Tibial artery (tissue), 4 donors: ENCODE results near the gene CERS2.

ENCODE experiments used
- DNase-seq, 2 donors: peaks; one replicate each; pipeline ENCODE4 v3.0.0-alpha.2; 2019
- H3K27ac ChIP-seq, 2 donors: fragments of 200-600 bp; sonication (generic) in 1 of 2; 1 replicate in 1 of 2; 2 replicates in 1 of 2; pipeline ENCODE4 v1.5.1; 2018 to 2019; ENCODE audit warnings: mild to moderate bottlenecking in 1 of 2
- H3K27me3 ChIP-seq, 2 donors: fragments of 200-600 bp; sonication (generic) in 1 of 2; one replicate each; pipeline versions ENCODE4 v1.5.1 to v1.6.0; 2016 to 2019
- H3K36me3 ChIP-seq, 3 donors: fragments of 200-600 bp; sonication (generic) in 2 of 3; one replicate each; pipeline ENCODE4 v1.5.1; 2016 to 2019; ENCODE audit warnings: mild to moderate bottlenecking in 2 of 3
- H3K4me1 ChIP-seq, 4 donors: fragments of 200-600 bp; sonication (generic) in 2 of 4; 1 replicate in 3 of 4; 2 replicates in 1 of 4; pipeline ENCODE4 v1.5.1; 2016 to 2019
- H3K4me3 ChIP-seq, 2 donors: fragments of 200-600 bp; sonication (generic) in 1 of 2; 1 replicate in 1 of 2; 2 replicates in 1 of 2; pipeline ENCODE4 v1.5.1; 2018 to 2019; ENCODE audit warnings: mild to moderate bottlenecking in 2 of 2
- H3K9me3 ChIP-seq, 3 donors: fragments of 200-600 bp; sonication (generic) in 1 of 3; one replicate each; pipeline ENCODE4 v1.5.1; 2016 to 2019
- intact Hi-C: fragments of 100-400 bp; cut with DNase I; formaldehyde crosslinking; loops from one replicate; pipeline ENCODE4 v1.15.0; 2023; ENCODE audit warnings: low total_unique reads
- TF ChIP-seq, protein P1 (sequence below), 2 experiments: fragments of 200-600 bp in 1 of 2; fragments of 450-650 bp in 1 of 2; IDR thresholded peaks; one replicate each; pipeline ENCODE4 v1.5.1; 2017 to 2019; ENCODE audit warnings: antibody characterized with exemption in 2 of 2, mild to moderate bottlenecking in 1 of 2, moderate library complexity in 1 of 2

The CERS2 gene

DNA sequence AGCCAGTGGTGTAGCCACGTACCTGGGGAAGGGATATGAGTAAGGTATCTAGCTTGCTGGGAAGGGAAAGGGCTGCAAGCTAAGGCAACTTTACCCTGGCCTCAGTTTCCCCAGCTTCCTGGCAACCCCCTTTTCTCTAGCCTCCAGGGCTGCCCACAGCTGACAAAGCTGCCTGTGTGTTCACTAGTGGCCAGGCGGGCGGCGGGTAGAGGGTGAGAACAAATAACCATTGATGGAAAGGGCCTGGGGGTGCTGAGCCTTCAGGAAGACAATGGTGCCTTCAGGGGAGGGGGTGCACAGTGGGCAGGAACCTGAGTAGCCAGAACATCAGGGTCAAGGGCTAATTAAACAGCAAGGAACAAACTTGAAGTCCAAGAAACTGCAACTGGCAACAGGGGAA is 6.1 kb downstream of the CERS2 start:
- H3K4me1 ChIP-seq, result peaks cover 0 to 41% (median 38%) of the 10 kb centered on the region in 4 donors
- intact Hi-C loops, result no loop called here
- no peaks in the 10 kb centered on the region for H3K27me3 ChIP-seq
- H3K9me3 ChIP-seq, result no peaks in the 10 kb centered on the region
- TF ChIP-seq, protein P1, sequence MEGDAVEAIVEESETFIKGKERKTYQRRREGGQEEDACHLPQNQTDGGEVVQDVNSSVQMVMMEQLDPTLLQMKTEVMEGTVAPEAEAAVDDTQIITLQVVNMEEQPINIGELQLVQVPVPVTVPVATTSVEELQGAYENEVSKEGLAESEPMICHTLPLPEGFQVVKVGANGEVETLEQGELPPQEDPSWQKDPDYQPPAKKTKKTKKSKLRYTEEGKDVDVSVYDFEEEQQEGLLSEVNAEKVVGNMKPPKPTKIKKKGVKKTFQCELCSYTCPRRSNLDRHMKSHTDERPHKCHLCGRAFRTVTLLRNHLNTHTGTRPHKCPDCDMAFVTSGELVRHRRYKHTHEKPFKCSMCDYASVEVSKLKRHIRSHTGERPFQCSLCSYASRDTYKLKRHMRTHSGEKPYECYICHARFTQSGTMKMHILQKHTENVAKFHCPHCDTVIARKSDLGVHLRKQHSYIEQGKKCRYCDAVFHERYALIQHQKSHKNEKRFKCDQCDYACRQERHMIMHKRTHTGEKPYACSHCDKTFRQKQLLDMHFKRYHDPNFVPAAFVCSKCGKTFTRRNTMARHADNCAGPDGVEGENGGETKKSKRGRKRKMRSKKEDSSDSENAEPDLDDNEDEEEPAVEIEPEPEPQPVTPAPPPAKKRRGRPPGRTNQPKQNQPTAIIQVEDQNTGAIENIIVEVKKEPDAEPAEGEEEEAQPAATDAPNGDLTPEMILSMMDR (IDR thresholded peaks at IDR 0.05), result no peak
- DNase-seq, result peak in 1 of 2 donors; percentile 57
- H3K4me3 ChIP-seq, result no peak overlapping the region
- H3K36me3 ChIP-seq, result peaks cover 51 to 55% (median 54%) of the 10 kb centered on the region in 3 donors
- no peak overlapping the region for H3K27ac ChIP-seq

DNA sequence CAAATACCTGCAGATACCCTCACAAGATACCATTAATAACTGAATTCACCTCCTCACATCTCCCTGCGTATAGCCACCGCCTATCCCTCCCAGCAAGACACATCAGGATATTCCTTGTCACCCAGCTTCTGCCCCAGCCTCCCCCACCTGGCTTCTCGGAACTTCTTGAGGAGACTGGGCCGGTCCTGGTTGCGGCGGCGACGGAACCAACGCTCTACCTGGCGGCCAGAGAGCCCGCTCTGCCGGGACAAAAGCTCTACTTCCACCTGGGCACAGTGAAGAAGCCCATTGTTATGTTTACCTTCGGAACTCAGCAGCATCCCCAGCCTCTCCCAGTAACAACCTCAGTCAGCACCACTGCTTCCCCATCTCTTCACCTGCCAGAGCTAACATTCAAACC is 6.7 kb downstream of the CERS2 start:
- H3K27ac ChIP-seq, result no peak overlapping the region
- peak in 1 of 2 donors; percentile 33 for DNase-seq
- H3K36me3 ChIP-seq, result peaks cover 54 to 61% (median 59%) of the 10 kb centered on the region in 3 donors
- no peak overlapping the region for H3K4me3 ChIP-seq
- intact Hi-C loops, result no loop called here
- H3K4me1 ChIP-seq, result peaks cover 0 to 36% (median 32%) of the 10 kb centered on the region in 4 donors
- H3K9me3 ChIP-seq, result no peaks in the 10 kb centered on the region
- TF ChIP-seq, protein P1 (IDR thresholded peaks at IDR 0.05), result no peak
- no peaks in the 10 kb centered on the region for H3K27me3 ChIP-seq

DNA sequence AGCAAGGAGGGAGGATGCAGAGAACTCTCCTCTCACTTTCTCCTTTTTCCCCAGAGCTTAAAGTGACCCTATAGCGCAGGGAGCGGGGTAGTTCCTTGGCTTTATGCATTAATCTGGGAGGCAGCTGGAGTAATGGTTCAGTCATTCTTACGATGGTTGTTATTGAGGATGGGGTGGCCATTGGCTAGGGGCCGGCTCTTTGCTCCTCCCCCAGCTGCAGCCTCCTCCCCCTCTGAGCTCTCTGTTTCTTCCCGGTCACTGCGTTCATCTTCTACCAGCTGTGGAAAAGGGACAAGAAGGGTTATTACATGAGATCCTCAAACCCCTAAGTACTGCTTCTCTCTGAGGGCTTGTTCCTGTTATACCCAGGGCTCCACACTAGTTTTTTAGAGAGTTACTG is 8.6 kb downstream of the CERS2 start:
- no peak for DNase-seq

DNA sequence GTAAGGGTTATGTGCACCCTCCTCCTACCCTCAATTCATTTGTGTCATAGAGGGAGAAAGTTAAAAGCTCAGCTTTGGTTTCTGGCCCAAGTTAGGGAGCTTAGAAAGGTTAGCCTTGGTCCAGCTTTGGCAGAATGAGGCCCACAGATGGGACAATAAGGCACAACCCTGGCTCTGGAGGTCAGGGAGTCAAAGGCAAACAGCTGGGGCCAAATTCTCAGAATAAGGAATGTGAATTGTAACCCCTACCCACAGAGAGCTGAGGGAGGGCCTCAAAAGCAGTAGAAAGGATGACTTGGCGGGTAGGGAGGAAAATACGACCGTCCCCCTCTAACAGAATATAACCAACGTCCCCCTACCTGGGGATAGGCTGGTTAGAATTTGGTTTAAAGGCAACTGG is 9.0 kb downstream of the CERS2 start:
- peaks cover 77 to 84% (median 83%) of the 10 kb centered on the region in 3 donors for H3K36me3 ChIP-seq
- DNase-seq, result no peak
- no peak overlapping the region for H3K4me3 ChIP-seq
- H3K27ac ChIP-seq, result no peak overlapping the region
- TF ChIP-seq, protein P1 (IDR thresholded peaks at IDR 0.05), result no peak
- intact Hi-C loops, result loop anchor here (2.0 kb wide), 1 partner anchor 21 kb away; no protein-coding TSS in a partner anchor
- no peaks in the 10 kb centered on the region for H3K27me3 ChIP-seq
- H3K9me3 ChIP-seq, result no peaks in the 10 kb centered on the region
- H3K4me1 ChIP-seq, result peaks cover 0 to 13% (median 10%) of the 10 kb centered on the region in 4 donors

More for the DNA sequence above, 8.6 kb downstream of the CERS2 start:
- Histone ChIP-seq H3K9me3 (no peaks in the 10 kb centered on the region), H3K4me1 (peaks cover 0 to 17% (median 14%) of the 10 kb centered on the region in 4 donors), H3K36me3 (peaks cover 73 to 80% (median 78%) of the 10 kb centered on the region in 3 donors), H3K27ac (no peak overlapping the region), H3K4me3 (no peak overlapping the region), H3K27me3 (no peaks in the 10 kb centered on the region)
- intact Hi-C loops, result no loop called here
- TF ChIP-seq, protein P1 (IDR thresholded peaks at IDR 0.05), result no peak

DNA sequence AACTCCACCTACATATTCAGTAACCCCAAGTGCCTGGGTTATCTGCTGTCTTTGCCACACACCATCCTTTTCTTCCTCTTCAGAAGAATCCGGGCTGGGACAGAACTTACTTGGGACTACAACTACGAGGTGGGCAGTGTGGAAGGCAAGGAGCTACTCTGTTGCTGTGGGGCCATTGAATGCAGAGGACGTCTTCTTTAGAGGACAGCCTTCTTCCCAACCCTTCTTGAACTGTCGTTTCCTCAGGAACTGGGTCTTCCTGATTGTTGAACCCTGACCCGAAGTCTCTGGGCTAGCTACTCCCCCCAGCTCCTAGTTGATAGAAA is 10.5 kb downstream of the CERS2 start:
- Histone ChIP-seq H3K9me3 (no peaks in the 10 kb centered on the region), H3K4me1 (no peaks in the 10 kb centered on the region), H3K36me3 (peaks cover 92 to 99% (median 97%) of the 10 kb centered on the region in 3 donors), H3K4me3 (no peak overlapping the region), H3K27ac (no peak overlapping the region), H3K27me3 (no peaks in the 10 kb centered on the region)
- TF ChIP-seq, protein P1 (IDR thresholded peaks at IDR 0.05), result no peak
- DNase-seq, result no peak
- intact Hi-C loops, result loop anchor here (2.0 kb wide), 1 partner anchor 19 kb away; no protein-coding TSS in a partner anchor
